HL-60/S4 treated with retinoic acid at 250 ng/mL for 4 days and 3 days (cell line): Measurements from ENCODE around the gene PDE2A.
"Not testable (repeated sequence)": the region's sequence is repeated elsewhere in the genome, so short reads cannot be mapped to it uniquely, and the experiment has no call there.

ENCODE experiments used
- in situ Hi-C: fragments of 300-500 bp; cut with MboI; formaldehyde crosslinking; loops from 2 replicates; pipeline ENCODE4 v1.7.0; 2022; ENCODE audit warnings: low sequenced_read_pairs

Gene PDE2A

GRCh38 chr11:72568861-72569260, 105.4 kb downstream of the PDE2A start:
- in situ Hi-C loops = no loop called here

GRCh38 chr11:72562431-72562830, 111.8 kb downstream of the PDE2A start:
- in situ Hi-C loops = no loop called here

- in situ Hi-C loops = no loop called here
Observed at GRCh38 chr11:72561856-72562255, 112.4 kb downstream of the PDE2A start.

- in situ Hi-C loops = not testable (repeated sequence)
Observed at GRCh38 chr11:72560864-72561263, 113.4 kb downstream of the PDE2A start.

GRCh38 chr11:72556433-72556832, 117.8 kb downstream of the PDE2A start:
- in situ Hi-C loops = no loop called here

GRCh38 chr11:72555014-72555522, 119.2 kb downstream of the PDE2A start:
- in situ Hi-C loops = not testable (repeated sequence)

GRCh38 chr11:72553706-72554105, 120.5 kb downstream of the PDE2A start:
- in situ Hi-C loops = no loop called here

GRCh38 chr11:72552399-72552910, 121.8 kb downstream of the PDE2A start:
- in situ Hi-C loops = no loop called here

- in situ Hi-C loops = no loop called here
Observed at GRCh38 chr11:72551571-72551970, 122.7 kb downstream of the PDE2A start.

- in situ Hi-C loops = no loop called here
Observed at GRCh38 chr11:72548463-72548862, 125.8 kb downstream of the PDE2A start.

GRCh38 chr11:72546866-72547265, 127.4 kb downstream of the PDE2A start:
- in situ Hi-C loops = no loop called here

- in situ Hi-C loops = no loop called here
Observed at GRCh38 chr11:72544589-72544988, 129.6 kb downstream of the PDE2A start.

- in situ Hi-C loops = no loop called here
Observed at GRCh38 chr11:72543849-72544542, 130.2 kb downstream of the PDE2A start.

- in situ Hi-C loops = no loop called here
Observed at GRCh38 chr11:72541257-72541974, 132.8 kb downstream of the PDE2A start.

GRCh38 chr11:72537051-72537450, 137.2 kb downstream of the PDE2A start:
- in situ Hi-C loops = no loop called here

- in situ Hi-C loops = no loop called here
Observed at GRCh38 chr11:72535194-72535547, 139.1 kb downstream of the PDE2A start.

GRCh38 chr11:72534371-72535193, 139.6 kb downstream of the PDE2A start:
- in situ Hi-C loops = no loop called here

- in situ Hi-C loops = no loop called here
Observed at GRCh38 chr11:72529068-72529467, 145.2 kb downstream of the PDE2A start.

GRCh38 chr11:72528121-72528520, 146.1 kb downstream of the PDE2A start:
- in situ Hi-C loops = no loop called here
